Measurements from ENCODE around the gene GPHB5.

DNA sequence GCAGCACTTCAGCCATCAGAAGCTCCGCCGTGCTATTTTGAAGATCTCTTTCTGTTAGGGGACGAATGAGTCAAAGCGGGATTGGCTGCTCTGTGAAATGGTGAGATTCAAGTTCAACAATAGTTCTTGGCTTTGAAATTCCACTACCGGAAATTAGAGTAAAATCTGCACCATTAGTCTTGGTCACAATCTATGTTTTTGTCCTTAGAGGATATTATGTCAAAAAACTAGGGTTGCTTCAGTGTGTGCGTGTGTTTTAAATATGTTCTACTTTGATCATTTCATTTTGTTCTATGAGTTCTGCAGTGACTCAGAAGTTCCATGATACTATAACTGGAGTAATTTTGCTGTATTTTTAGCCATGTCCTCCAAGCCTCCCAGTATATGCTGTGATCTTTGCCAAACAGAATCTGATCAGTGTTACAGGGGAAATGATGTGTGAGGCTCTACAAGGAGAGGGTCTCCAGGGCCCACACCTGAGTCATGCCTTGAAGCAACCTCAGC lies 22.6 kb downstream of the GPHB5 start:
- TF ChIP-seq, protein P1, sequence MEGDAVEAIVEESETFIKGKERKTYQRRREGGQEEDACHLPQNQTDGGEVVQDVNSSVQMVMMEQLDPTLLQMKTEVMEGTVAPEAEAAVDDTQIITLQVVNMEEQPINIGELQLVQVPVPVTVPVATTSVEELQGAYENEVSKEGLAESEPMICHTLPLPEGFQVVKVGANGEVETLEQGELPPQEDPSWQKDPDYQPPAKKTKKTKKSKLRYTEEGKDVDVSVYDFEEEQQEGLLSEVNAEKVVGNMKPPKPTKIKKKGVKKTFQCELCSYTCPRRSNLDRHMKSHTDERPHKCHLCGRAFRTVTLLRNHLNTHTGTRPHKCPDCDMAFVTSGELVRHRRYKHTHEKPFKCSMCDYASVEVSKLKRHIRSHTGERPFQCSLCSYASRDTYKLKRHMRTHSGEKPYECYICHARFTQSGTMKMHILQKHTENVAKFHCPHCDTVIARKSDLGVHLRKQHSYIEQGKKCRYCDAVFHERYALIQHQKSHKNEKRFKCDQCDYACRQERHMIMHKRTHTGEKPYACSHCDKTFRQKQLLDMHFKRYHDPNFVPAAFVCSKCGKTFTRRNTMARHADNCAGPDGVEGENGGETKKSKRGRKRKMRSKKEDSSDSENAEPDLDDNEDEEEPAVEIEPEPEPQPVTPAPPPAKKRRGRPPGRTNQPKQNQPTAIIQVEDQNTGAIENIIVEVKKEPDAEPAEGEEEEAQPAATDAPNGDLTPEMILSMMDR (IDR thresholded peaks at IDR 0.05): no peak
- TF ChIP-seq, protein P2, sequence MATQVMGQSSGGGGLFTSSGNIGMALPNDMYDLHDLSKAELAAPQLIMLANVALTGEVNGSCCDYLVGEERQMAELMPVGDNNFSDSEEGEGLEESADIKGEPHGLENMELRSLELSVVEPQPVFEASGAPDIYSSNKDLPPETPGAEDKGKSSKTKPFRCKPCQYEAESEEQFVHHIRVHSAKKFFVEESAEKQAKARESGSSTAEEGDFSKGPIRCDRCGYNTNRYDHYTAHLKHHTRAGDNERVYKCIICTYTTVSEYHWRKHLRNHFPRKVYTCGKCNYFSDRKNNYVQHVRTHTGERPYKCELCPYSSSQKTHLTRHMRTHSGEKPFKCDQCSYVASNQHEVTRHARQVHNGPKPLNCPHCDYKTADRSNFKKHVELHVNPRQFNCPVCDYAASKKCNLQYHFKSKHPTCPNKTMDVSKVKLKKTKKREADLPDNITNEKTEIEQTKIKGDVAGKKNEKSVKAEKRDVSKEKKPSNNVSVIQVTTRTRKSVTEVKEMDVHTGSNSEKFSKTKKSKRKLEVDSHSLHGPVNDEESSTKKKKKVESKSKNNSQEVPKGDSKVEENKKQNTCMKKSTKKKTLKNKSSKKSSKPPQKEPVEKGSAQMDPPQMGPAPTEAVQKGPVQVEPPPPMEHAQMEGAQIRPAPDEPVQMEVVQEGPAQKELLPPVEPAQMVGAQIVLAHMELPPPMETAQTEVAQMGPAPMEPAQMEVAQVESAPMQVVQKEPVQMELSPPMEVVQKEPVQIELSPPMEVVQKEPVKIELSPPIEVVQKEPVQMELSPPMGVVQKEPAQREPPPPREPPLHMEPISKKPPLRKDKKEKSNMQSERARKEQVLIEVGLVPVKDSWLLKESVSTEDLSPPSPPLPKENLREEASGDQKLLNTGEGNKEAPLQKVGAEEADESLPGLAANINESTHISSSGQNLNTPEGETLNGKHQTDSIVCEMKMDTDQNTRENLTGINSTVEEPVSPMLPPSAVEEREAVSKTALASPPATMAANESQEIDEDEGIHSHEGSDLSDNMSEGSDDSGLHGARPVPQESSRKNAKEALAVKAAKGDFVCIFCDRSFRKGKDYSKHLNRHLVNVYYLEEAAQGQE (IDR thresholded peaks at IDR 0.05; ENCODE audit: insufficient read depth in 1 of 2, low read depth in 2 of 2, low read length in 1 of 2): no peak
- TF ChIP-seq POLR2AphosphoS5 (IDR thresholded peaks at IDR 0.05; ENCODE audit: low read depth, low read length) (no peak), SIN3A (IDR thresholded peaks at IDR 0.05; ENCODE audit: borderline replicate concordance, insufficient read depth, low read depth, low read length) (no peak)

All from Panc1 (cell line).